HG03103 (cell line): ENCODE data around the gene NPFF.

ENCODE experiments used
- ATAC-seq: cut with Tn5 transposase; IDR thresholded peaks from one replicate; pipeline ENCODE4 v1.9.1; 2021; ENCODE audit warnings: low read depth; ENCODE audit not compliant: unreplicated experiment

NPFF gene

GRCh38 chr12:53479331-53479730 lies 28.0 kb downstream of the NPFF start:
- ATAC-seq = no peak

- no peak for ATAC-seq
These were observed 28.4 kb downstream of the NPFF start for GRCh38 chr12:53478865-53479264.

GRCh38 chr12:53476769-53477209 lies 30.5 kb downstream of the NPFF start:
- no peak for ATAC-seq

GRCh38 chr12:53474819-53475218 lies 32.5 kb downstream of the NPFF start:
- ATAC-seq = no peak

- ATAC-seq = no peak
These were observed 33.2 kb downstream of the NPFF start for GRCh38 chr12:53474077-53474476.

GRCh38 chr12:53472056-53472582 lies 35.2 kb downstream of the NPFF start:
- no peak for ATAC-seq

- no peak for ATAC-seq
These were observed 39.0 kb downstream of the NPFF start for GRCh38 chr12:53468282-53468681.

GRCh38 chr12:53467880-53468279 lies 39.4 kb downstream of the NPFF start:
- no peak for ATAC-seq

- no peak for ATAC-seq
These were observed 40.2 kb downstream of the NPFF start for GRCh38 chr12:53467082-53467481.

GRCh38 chr12:53466640-53467039 lies 40.6 kb downstream of the NPFF start:
- no peak for ATAC-seq

- ATAC-seq = no peak
These were observed 41.6 kb downstream of the NPFF start for GRCh38 chr12:53465679-53466078.

GRCh38 chr12:53464685-53465418 lies 42.4 kb downstream of the NPFF start:
- no peak for ATAC-seq

- ATAC-seq = no peak
These were observed 43.3 kb downstream of the NPFF start for GRCh38 chr12:53463802-53464560.

- no peak for ATAC-seq
These were observed 44.3 kb downstream of the NPFF start for GRCh38 chr12:53462935-53463334.

- ATAC-seq = no peak
These were observed 45.7 kb downstream of the NPFF start for GRCh38 chr12:53461591-53461990.

- ATAC-seq = no peak
These were observed 46.2 kb downstream of the NPFF start for GRCh38 chr12:53461059-53461458.

GRCh38 chr12:53459097-53459496 lies 48.2 kb downstream of the NPFF start:
- ATAC-seq = no peak
